Measurements from ENCODE around the gene ABCB11. TPM values are rescaled to one million over a fixed set of nuclear protein-coding genes. Genes with fewer than 3 reads are reported as not detected.

The ABCB11 gene
- polyA plus RNA-seq, 2 donors, result 0.01 to 0.04 TPM

GRCh38 chr2:168988755-168989154 lies 42.4 kb downstream of the ABCB11 start:
- no peaks in the 10 kb centered on the region for H3K4me1 ChIP-seq (ENCODE audit: control insufficient read depth in 2 of 2, insufficient read depth in 2 of 2, low read length in 1 of 2)
- no peaks in the 10 kb centered on the region for H3K36me3 ChIP-seq (ENCODE audit: control insufficient read depth in 2 of 2, insufficient read depth in 2 of 2, low read length in 1 of 2)
- no peak overlapping the region for H3K27ac ChIP-seq (ENCODE audit: low read depth in 2 of 2, low read length in 1 of 2)
- WGBS, 2 donors, result 81 to 82% methylated on average over 1 of the region's 1 CpG
- no peaks in the 10 kb centered on the region for H3K9me3 ChIP-seq (ENCODE audit: control insufficient read depth in 2 of 2, insufficient read depth in 1 of 2, low read depth in 1 of 2, low read length in 1 of 2)
- no peaks in the 10 kb centered on the region for H3K27me3 ChIP-seq (ENCODE audit: control insufficient read depth in 1 of 2, insufficient read depth in 2 of 2, low read length in 2 of 2)
- no peak overlapping the region for H3K4me3 ChIP-seq (ENCODE audit: low read depth in 1 of 2, low read length in 2 of 2)

- H3K27ac ChIP-seq (ENCODE audit: low read depth in 2 of 2, low read length in 1 of 2), result no peak overlapping the region
- 80 to 85% methylated on average over 2 of the region's 2 CpGs for WGBS, 2 donors
- H3K36me3 ChIP-seq (ENCODE audit: control insufficient read depth in 2 of 2, insufficient read depth in 2 of 2, low read length in 1 of 2), result no peaks in the 10 kb centered on the region
- H3K9me3 ChIP-seq (ENCODE audit: control insufficient read depth in 2 of 2, insufficient read depth in 1 of 2, low read depth in 1 of 2, low read length in 1 of 2), result no peaks in the 10 kb centered on the region
- H3K4me1 ChIP-seq (ENCODE audit: control insufficient read depth in 2 of 2, insufficient read depth in 2 of 2, low read length in 1 of 2), result no peaks in the 10 kb centered on the region
- H3K27me3 ChIP-seq (ENCODE audit: control insufficient read depth in 1 of 2, insufficient read depth in 2 of 2, low read length in 2 of 2), result no peaks in the 10 kb centered on the region
- H3K4me3 ChIP-seq (ENCODE audit: low read depth in 1 of 2, low read length in 2 of 2), result no peak overlapping the region
Measured at GRCh38 chr2:168986398-168986943, 44.7 kb downstream of the ABCB11 start.

GRCh38 chr2:168981651-168982050 lies 49.5 kb downstream of the ABCB11 start:
- Histone ChIP-seq H3K27me3 (ENCODE audit: control insufficient read depth in 1 of 2, insufficient read depth in 2 of 2, low read length in 2 of 2) (no peaks in the 10 kb centered on the region), H3K4me1 (ENCODE audit: control insufficient read depth in 2 of 2, insufficient read depth in 2 of 2, low read length in 1 of 2) (no peaks in the 10 kb centered on the region), H3K9me3 (ENCODE audit: control insufficient read depth in 2 of 2, insufficient read depth in 1 of 2, low read depth in 1 of 2, low read length in 1 of 2) (no peaks in the 10 kb centered on the region), H3K27ac (ENCODE audit: low read depth in 2 of 2, low read length in 1 of 2) (no peak overlapping the region), H3K36me3 (ENCODE audit: control insufficient read depth in 2 of 2, insufficient read depth in 2 of 2, low read length in 1 of 2) (no peaks in the 10 kb centered on the region), H3K4me3 (ENCODE audit: low read depth in 1 of 2, low read length in 2 of 2) (no peak overlapping the region)
- WGBS, 2 donors, result 78 to 80% methylated on average over 3 of the region's 3 CpGs

DNA sequence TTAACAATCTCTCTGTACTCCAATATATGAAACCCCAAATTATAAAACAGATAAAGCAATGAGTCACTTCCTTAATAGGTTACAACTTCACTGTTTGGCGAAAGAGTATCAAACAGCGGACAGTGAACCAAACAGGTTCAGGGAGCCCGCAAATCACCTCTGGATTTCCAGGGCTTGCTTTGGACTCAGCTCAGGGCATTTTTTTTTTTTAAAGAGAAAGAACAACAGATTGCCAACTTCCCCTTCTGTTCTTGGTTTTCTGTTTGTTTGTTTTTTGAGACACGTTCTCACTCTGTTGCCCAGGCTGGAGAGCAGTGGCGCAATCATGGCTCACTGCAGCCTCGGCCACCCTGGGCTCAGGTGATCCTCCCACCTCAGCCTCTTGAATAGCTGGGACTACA lies 52.7 kb downstream of the ABCB11 start:
- no peaks in the 10 kb centered on the region for H3K36me3 ChIP-seq (ENCODE audit: control insufficient read depth in 2 of 2, insufficient read depth in 2 of 2, low read length in 1 of 2)
- no peak overlapping the region for H3K4me3 ChIP-seq (ENCODE audit: low read depth in 1 of 2, low read length in 2 of 2)
- no peak overlapping the region for H3K27ac ChIP-seq (ENCODE audit: low read depth in 2 of 2, low read length in 1 of 2)
- H3K9me3 ChIP-seq (ENCODE audit: control insufficient read depth in 2 of 2, insufficient read depth in 1 of 2, low read depth in 1 of 2, low read length in 1 of 2), result no peaks in the 10 kb centered on the region
- no peaks in the 10 kb centered on the region for H3K27me3 ChIP-seq (ENCODE audit: control insufficient read depth in 1 of 2, insufficient read depth in 2 of 2, low read length in 2 of 2)
- 74 to 86% methylated on average over 6 of the region's 6 CpGs for WGBS, 2 donors
- no peaks in the 10 kb centered on the region for H3K4me1 ChIP-seq (ENCODE audit: control insufficient read depth in 2 of 2, insufficient read depth in 2 of 2, low read length in 1 of 2)

DNA sequence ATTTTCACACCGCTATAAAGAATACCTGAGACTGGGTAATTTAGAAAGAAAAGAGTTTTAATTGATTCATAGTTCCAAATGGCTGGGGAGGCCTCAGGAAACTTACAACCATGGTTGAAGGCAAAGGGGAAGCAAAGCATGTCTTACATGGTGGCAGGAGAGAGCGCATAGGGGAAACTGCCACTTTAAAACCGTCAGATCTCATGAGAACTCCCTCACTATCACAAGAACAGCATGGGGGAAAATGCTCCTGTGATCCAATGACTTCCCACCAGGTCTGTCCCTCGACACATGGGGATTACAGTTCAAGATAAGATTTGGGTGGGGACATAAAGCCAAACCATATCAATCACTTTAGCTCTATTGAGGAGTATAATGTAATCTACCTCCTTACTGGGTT lies 53.5 kb downstream of the ABCB11 start:
- H3K36me3 ChIP-seq (ENCODE audit: control insufficient read depth in 2 of 2, insufficient read depth in 2 of 2, low read length in 1 of 2), result no peaks in the 10 kb centered on the region
- no peak overlapping the region for H3K4me3 ChIP-seq (ENCODE audit: low read depth in 1 of 2, low read length in 2 of 2)
- 78 to 82% methylated on average over 4 of the region's 4 CpGs for WGBS, 2 donors
- H3K27ac ChIP-seq (ENCODE audit: low read depth in 2 of 2, low read length in 1 of 2), result no peak overlapping the region
- H3K27me3 ChIP-seq (ENCODE audit: control insufficient read depth in 1 of 2, insufficient read depth in 2 of 2, low read length in 2 of 2), result no peaks in the 10 kb centered on the region
- no peaks in the 10 kb centered on the region for H3K9me3 ChIP-seq (ENCODE audit: control insufficient read depth in 2 of 2, insufficient read depth in 1 of 2, low read depth in 1 of 2, low read length in 1 of 2)
- H3K4me1 ChIP-seq (ENCODE audit: control insufficient read depth in 2 of 2, insufficient read depth in 2 of 2, low read length in 1 of 2), result no peaks in the 10 kb centered on the region

GRCh38 chr2:168976034-168976654 lies 55.0 kb downstream of the ABCB11 start:
- no peak overlapping the region for H3K27ac ChIP-seq (ENCODE audit: low read depth in 2 of 2, low read length in 1 of 2)
- H3K9me3 ChIP-seq (ENCODE audit: control insufficient read depth in 2 of 2, insufficient read depth in 1 of 2, low read depth in 1 of 2, low read length in 1 of 2), result no peaks in the 10 kb centered on the region
- H3K4me3 ChIP-seq (ENCODE audit: low read depth in 1 of 2, low read length in 2 of 2), result no peak overlapping the region
- no peaks in the 10 kb centered on the region for H3K27me3 ChIP-seq (ENCODE audit: control insufficient read depth in 1 of 2, insufficient read depth in 2 of 2, low read length in 2 of 2)
- H3K36me3 ChIP-seq (ENCODE audit: control insufficient read depth in 2 of 2, insufficient read depth in 2 of 2, low read length in 1 of 2), result no peaks in the 10 kb centered on the region
- H3K4me1 ChIP-seq (ENCODE audit: control insufficient read depth in 2 of 2, insufficient read depth in 2 of 2, low read length in 1 of 2), result no peaks in the 10 kb centered on the region
- 59 to 65% methylated on average over 6 of the region's 6 CpGs for WGBS, 2 donors

GRCh38 chr2:168974428-168974827 lies 56.7 kb downstream of the ABCB11 start:
- Histone ChIP-seq H3K36me3 (ENCODE audit: control insufficient read depth in 2 of 2, insufficient read depth in 2 of 2, low read length in 1 of 2) (no peaks in the 10 kb centered on the region), H3K4me1 (ENCODE audit: control insufficient read depth in 2 of 2, insufficient read depth in 2 of 2, low read length in 1 of 2) (no peaks in the 10 kb centered on the region)
- 72 to 74% methylated on average over 2 of the region's 2 CpGs for WGBS, 2 donors

GRCh38 chr2:168971261-168971660 lies 59.9 kb downstream of the ABCB11 start:
- 57 to 84% methylated on average over 3 of the region's 3 CpGs for WGBS, 2 donors
- no peaks in the 10 kb centered on the region for H3K9me3 ChIP-seq (ENCODE audit: control insufficient read depth in 2 of 2, insufficient read depth in 1 of 2, low read depth in 1 of 2, low read length in 1 of 2)
- H3K27ac ChIP-seq (ENCODE audit: low read depth in 2 of 2, low read length in 1 of 2), result no peak overlapping the region
- no peak overlapping the region for H3K4me3 ChIP-seq (ENCODE audit: low read depth in 1 of 2, low read length in 2 of 2)
- H3K27me3 ChIP-seq (ENCODE audit: control insufficient read depth in 1 of 2, insufficient read depth in 2 of 2, low read length in 2 of 2), result no peaks in the 10 kb centered on the region
- no peaks in the 10 kb centered on the region for H3K36me3 ChIP-seq (ENCODE audit: control insufficient read depth in 2 of 2, insufficient read depth in 2 of 2, low read length in 1 of 2)
- no peaks in the 10 kb centered on the region for H3K4me1 ChIP-seq (ENCODE audit: control insufficient read depth in 2 of 2, insufficient read depth in 2 of 2, low read length in 1 of 2)

More at GRCh38 chr2:168974428-168974827, 56.7 kb downstream of the ABCB11 start:
- no peaks in the 10 kb centered on the region for H3K9me3 ChIP-seq (ENCODE audit: control insufficient read depth in 2 of 2, insufficient read depth in 1 of 2, low read depth in 1 of 2, low read length in 1 of 2)
- H3K27me3 ChIP-seq (ENCODE audit: control insufficient read depth in 1 of 2, insufficient read depth in 2 of 2, low read length in 2 of 2), result no peaks in the 10 kb centered on the region
- no peak overlapping the region for H3K27ac ChIP-seq (ENCODE audit: low read depth in 2 of 2, low read length in 1 of 2)
- no peak overlapping the region for H3K4me3 ChIP-seq (ENCODE audit: low read depth in 1 of 2, low read length in 2 of 2)

- no peaks in the 10 kb centered on the region for H3K9me3 ChIP-seq (ENCODE audit: control insufficient read depth in 2 of 2, insufficient read depth in 1 of 2, low read depth in 1 of 2, low read length in 1 of 2)
- H3K36me3 ChIP-seq (ENCODE audit: control insufficient read depth in 2 of 2, insufficient read depth in 2 of 2, low read length in 1 of 2), result no peaks in the 10 kb centered on the region
- no peaks in the 10 kb centered on the region for H3K4me1 ChIP-seq (ENCODE audit: control insufficient read depth in 2 of 2, insufficient read depth in 2 of 2, low read length in 1 of 2)
- no peak overlapping the region for H3K27ac ChIP-seq (ENCODE audit: low read depth in 2 of 2, low read length in 1 of 2)
- H3K27me3 ChIP-seq (ENCODE audit: control insufficient read depth in 1 of 2, insufficient read depth in 2 of 2, low read length in 2 of 2), result no peaks in the 10 kb centered on the region
- H3K4me3 ChIP-seq (ENCODE audit: low read depth in 1 of 2, low read length in 2 of 2), result no peak overlapping the region
Measured at GRCh38 chr2:168970711-168971233, 60.4 kb downstream of the ABCB11 start.

GRCh38 chr2:168969865-168970264 lies 61.3 kb downstream of the ABCB11 start:
- H3K36me3 ChIP-seq (ENCODE audit: control insufficient read depth in 2 of 2, insufficient read depth in 2 of 2, low read length in 1 of 2), result no peaks in the 10 kb centered on the region
- H3K9me3 ChIP-seq (ENCODE audit: control insufficient read depth in 2 of 2, insufficient read depth in 1 of 2, low read depth in 1 of 2, low read length in 1 of 2), result no peaks in the 10 kb centered on the region
- 95% methylated on average over 2 of the region's 2 CpGs for WGBS, 2 donors

More at GRCh38 chr2:168969865-168970264, 61.3 kb downstream of the ABCB11 start:
- Histone ChIP-seq H3K27ac (ENCODE audit: low read depth in 2 of 2, low read length in 1 of 2) (no peak overlapping the region), H3K27me3 (ENCODE audit: control insufficient read depth in 1 of 2, insufficient read depth in 2 of 2, low read length in 2 of 2) (no peaks in the 10 kb centered on the region), H3K4me3 (ENCODE audit: low read depth in 1 of 2, low read length in 2 of 2) (no peak overlapping the region), H3K4me1 (ENCODE audit: control insufficient read depth in 2 of 2, insufficient read depth in 2 of 2, low read length in 1 of 2) (no peaks in the 10 kb centered on the region)

Data from esophagus (tissue), 2 donors.